Amygdala (tissue), 56 donors: ENCODE results near the gene IKZF2.

Experiments
- DNase-seq, 56 donors: peaks; one replicate each; lab custom pipeline; 2025; lab: John Stamatoyannopoulos, UW

The IKZF2 gene

DNA sequence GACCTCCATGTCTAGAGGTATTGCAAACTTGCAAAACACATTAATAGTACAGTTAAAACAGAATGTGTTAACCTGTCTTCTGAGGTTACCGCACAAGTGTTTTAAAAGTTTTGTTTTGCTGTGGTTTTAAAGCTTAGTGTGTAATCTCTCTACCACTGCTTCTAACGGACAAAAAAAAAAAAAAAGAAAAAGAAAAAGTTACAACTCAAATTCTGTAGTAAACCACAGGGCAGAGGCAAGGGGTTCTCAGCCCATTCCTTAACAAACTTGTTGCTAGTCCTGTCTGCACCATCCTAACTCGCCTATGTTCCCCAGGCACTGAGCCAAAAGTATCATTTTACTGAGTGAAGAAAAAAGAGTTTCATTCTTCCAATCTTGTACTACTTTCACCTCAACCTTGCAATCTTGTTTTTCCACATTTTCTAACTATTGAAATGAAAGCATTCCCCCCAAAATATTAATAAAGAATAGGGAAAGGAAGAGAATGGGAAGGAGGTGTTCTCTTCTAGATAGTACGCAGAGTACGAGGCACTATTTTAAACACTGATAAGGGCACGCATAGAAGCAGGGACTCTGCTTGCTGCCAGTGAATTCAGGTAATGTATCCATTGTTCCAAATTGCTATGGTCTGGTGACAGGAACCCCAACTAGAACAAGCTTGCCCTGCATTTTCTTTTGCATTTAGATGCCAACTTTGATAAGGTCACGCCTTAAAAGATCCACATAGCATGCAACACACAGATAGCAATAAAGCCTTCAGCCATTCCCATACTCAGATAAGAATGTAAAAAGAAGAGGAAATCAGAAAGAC, 47.1 kb downstream of the IKZF2 start:
- no peak for DNase-seq

DNA sequence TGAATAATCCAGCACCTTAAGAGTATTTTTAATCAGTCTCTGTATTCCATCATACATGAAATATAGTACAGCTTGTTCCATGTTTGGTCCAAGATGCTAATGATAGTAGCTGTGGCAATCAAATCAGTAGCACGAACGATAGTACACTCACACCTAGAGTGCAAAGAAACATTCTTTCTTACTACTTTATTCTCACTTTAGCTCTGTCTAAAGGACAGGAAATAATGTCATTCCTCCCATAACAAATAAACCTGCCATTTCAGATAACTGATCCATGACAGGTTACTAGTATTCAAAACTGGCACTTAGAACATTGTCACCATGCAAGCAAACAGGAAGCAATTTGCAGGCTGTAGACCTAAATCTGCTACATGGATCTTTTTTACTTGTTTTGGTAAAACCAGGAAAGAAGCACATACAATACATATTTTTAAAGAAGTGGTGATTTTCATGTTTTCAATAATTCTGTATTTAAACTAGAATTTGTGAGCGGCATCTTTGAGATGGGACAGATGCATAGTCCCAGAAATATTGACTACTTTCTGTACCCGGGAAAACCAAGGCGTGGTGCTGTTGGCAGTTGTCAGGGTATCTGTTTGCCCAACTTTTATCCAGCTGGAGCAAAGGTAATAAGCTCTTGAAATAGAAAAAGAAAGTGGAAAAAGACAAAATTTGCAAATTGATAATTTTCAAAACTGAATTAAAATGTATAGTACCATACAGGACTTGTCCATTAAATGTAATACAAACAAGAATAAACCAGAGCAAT, 49.5 kb downstream of the IKZF2 start:
- DNase-seq, result no peak

DNA sequence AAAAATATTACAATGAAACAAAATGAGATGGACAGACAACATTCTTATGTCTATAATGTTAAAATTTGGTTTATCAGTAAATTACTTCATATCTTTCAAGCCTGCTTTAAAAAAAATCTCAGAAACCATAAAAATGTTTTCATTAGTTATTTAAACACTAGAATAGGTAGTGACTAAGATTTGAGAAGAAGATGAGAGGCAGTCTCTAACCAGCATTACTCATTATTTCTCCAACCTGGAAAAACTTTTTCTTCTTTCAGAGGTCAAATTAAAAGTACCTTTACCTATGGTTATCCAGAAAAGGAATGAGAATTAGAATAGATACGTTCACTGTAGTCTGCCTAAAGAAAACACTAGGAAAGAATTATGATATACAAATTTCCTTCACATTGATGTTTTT, 50.3 kb downstream of the IKZF2 start:
- DNase-seq, result no peak

DNA sequence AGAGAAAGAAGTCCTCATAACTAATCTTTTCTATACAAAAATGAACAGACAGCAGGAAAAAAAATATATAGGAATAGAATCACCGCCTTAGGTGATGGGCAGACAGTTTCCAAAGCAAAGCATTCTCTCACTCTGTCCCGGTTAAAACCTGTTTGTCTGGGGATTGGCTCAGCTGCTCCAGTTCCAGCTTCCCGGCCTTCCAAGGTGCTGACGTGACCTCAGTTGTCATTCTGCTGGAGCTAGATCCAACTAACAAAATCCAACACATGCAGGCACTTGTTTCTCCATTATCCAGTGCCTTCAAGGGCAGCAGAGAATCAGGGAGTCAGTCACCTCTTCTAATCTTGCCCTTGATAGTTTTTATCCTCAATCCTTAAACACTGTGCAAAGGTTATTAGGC, 52.8 kb downstream of the IKZF2 start:
- no peak for DNase-seq

DNA sequence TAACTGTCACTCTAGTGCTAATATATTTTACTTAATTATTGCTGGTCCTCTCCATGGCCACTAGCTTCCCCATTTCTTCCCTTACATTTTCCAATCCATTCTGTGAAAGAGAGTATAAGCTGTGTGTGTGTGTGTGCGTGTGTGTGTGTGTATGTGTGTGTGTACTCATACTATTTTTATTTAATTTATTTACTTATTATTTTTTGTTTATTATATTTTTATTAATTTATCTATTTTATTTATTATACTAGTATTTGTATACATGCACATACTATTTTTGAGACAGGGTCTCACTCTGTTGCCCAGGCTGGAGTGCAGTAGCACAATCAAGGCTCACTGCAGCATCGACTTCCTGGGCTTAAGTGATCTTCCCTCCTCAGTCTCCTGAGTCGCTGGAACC, 59.6 kb downstream of the IKZF2 start:
- DNase-seq, result no peak

DNA sequence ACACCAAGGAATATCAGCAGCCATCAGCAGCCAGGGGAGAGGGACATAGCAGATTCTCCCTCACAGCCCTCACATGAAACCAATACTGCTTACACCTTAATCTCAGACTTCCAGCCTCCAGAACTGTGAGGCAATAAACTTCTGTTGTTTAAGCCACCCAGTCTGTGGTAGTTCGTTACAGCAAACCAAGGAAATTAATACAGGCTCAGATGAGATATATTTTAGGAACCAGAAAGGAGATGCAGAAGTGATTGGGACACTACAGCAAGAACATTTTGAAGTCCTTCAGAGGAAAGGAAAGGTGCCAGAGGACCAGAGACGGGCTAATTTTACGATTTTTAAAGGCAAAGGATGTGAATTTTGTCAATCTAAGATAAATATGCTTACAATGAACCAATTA, 60.6 kb downstream of the IKZF2 start:
- no peak for DNase-seq

DNA sequence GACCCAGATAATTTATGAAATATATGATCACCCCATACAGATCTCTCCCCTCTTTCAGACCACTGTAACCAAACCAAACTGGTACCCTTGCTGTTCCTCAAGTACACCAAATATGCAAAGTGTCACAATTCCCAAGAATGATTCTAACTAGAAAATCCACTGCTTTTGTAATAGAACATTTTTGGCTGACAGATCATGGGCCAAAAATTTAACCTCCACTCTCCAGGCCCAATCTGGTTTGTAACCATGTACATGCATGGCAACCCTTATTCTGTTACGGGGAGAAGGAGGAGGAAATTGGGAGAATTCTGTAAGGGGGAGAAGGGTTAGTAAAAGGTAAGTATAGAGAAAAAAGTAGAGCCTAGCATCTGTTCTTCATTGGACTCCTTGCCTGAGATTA, 62.0 kb downstream of the IKZF2 start:
- DNase-seq, result no peak

DNA sequence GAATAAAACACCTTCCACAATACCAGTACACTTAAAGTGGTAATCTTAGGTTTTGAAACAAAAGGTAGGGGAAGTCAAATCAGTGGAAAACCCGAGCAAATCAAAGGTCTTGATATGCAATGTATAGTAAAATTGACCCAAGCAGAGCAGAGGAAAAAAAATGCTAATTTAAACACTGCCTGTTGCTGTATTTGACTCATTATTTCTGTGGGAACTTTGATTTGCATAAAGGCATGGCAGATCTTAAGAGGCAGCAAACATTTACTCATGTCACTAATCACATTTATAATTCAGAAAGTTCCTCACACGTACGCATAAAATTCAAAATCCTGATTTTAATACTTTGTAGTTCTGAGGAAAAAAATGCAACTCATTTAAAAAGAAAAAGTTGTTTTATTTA, 64.4 kb downstream of the IKZF2 start:
- no peak for DNase-seq

DNA sequence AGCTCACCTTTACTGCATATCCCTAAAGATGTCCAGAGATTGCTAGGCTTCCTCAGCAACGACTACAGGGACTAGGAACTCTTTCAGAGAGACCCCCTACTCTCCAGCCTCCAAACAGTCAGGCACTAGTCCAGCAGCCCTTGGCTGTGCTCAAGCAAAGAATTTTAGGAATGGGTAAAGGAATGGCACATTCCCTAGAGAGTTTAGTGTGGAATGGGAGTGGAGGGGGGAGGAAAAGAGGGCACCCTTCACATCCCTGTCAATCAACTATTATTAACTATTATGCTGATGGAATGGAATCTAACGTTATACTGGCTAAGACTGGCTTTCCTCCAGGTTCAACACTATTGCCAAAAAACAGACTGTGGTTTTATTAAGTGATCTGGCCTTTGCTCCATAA, 64.8 kb downstream of the IKZF2 start:
- no peak for DNase-seq

DNA sequence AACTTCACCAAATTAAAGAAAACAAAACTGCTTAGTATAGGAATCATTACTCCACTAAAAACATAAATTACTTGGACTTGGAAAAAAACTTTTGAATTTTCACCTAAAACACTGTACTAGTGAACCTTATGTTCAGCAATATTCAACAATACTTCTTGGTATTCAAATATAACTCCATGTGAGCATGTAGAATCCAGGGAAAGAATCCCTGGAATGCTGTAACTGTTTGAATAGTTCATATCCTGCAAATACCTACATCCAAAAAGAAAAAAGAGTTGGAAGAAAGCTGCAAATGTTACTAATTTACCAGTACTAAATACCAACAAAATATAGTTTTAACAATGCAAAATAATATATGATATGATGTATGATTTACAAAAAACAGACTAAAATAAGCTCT, 65.4 kb downstream of the IKZF2 start:
- no peak for DNase-seq

DNA sequence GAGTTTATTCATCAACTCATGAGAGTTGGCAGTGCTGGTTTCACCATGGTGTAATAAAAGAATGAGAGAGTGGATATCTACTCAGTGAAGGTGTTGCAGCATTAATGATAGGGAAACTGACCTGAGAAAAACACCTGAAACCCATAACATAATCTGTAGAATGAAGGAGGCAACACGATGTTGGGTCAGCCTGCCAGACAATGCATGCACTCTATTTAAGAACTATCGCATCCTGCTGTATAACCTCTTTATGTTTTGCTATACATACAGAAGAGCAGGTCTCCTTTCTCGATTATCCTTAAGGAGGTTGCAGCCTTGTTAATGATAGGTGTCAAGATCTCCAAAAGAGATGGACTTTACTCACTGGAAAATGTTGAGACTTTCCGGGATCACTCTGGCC, 65.9 kb downstream of the IKZF2 start:
- no peak for DNase-seq

DNA sequence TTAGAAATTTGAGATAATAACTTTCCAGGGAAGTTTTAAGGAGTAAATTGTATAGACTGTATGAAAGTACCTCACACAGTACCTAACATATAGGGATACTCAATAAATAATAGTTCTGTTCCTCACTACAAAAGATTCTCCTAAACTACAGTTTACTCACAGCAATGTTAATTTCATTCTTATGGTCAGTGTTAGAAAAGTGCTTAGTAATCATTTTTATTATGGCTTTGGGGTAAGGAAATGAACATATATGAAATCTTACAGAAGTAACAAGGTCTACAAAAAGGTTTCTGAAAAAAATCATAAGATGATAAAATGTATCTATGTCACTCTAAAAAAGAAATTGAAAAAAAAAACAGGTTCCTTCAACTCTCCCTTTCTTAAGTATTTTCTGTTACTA, 67.2 kb downstream of the IKZF2 start:
- DNase-seq, result no peak

DNA sequence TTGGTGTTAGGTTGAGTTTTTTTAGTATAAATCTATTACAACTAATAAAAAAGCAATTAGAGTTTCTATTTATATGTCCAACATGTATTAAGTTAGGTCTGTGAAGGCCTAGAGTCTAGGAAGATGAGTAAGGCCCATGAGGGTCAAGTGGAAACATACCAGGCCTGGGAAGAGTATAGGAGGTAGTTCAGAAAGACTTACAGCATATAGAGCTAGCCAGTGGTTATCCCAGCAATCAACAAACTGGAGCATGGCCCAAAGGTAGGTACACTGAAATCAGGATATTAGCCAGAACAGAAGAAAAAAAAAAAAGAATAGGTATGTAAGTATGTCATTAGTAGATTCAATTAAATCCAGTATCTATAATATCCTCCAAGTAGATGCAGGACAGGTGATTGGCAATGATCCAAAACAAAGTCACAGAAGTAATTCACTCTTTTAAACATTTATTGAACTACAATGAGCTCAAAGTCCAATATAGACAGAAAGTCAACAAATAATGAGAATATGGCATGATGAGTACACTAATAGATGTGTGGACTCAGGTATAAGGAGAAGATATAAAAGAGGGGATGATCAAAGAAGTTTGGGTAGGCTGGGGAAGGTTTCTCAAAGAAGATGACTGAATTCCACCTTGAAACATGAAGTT, 70.3 kb downstream of the IKZF2 start:
- DNase-seq, result no peak

DNA sequence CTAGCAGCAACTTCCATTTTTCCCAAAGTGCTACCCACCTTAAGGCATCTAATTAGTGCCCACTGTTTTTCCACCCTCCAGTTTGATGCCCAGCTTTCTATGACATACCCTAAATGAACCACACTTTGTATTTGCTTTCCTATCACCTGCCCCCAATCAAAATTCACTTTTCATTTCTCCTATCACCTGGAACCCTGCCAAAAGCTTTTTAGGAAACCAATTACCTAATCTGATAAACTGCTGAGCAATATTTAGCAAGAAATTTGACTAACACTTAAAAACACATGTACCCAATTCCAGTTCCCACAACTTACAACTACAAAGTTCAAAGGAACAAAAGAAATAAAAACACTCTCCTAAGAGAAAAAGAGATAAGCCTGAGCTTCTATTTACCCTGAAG, 71.7 kb downstream of the IKZF2 start:
- no peak for DNase-seq

DNA sequence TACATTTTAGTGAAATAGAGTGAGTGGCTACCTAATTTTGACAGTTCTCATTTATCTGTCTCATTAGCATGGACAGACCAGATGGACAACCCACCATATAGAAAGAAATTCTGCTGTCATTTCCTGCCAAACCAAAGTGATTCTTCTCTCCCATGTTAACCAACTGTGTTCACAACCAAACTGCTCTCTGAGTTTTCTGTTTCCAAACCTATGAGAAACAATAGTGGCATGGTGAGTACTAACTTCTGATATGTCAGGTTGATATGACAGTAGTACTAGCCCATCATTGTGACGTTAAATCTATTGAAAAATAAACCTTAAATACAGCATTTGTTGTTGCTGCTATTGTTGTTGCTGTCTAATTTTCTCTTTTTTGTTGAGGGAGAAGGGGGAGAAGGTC, 72.7 kb downstream of the IKZF2 start:
- no peak for DNase-seq

DNA sequence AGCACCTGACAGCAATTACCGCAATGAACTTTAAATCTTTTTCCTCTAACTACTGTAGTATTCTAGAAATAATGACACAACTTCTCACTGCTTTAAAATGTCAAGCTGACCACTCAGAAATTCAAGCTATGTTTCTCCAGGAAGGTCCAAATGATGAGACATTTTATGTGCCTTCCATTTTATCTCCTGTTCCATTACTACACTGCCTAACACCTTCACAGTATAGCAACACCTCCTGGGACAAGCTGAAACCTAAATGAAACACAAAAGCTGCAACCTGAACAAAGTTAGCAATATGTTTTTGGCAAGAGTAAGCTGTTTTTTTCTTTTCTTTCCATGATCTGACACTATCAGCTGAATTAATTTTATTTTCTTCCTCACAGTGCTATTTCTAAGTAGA, 81.9 kb downstream of the IKZF2 start:
- no peak for DNase-seq

DNA sequence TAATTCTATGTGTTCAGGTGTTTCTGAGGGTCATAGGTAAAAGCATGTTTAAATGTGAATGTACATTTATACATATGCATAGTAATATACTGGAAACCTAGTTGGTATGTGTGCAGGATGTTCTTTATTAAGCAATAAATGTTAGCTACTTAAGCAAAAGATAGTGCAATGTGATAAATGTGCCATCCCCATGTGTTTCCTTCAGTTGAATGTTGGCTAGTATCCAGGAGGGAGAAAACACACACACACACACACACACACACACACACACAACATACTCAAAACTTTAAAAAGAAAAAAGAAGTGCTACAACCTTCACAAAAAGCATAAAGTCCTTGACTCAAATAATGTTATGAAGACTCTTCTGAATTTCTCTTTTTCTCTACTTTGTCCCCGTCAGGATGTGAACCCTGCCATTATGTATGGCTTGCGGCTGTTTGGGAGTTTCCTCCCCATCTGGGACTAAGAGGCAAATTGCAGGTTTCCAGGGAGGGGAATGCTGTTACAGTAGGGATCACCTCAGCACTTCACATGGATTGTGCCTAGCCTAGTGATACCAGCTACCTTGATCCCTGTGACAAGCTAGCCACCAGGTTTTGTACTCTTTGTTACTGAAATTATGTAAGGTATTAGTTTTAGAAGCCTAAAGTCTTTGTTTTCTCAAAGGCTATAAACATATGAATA, 82.6 kb downstream of the IKZF2 start:
- DNase-seq, result no peak

DNA sequence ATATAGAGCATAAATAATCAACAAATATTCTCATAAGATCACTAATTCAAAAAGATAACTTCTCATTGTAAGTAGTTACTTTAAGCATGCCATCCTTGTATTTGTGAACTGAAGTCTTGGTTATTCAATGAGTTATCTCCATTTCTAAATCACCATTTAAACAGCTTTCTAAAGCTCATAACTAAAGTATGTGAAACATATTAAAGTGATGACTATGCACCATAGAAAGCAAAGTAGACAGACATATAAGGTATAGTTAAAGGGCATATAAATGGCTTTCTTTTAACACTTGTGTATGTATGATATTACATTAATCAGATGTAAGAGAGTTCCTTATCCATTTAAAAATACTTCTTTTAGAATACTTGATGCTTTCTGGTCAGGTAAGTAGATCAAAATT, 83.5 kb downstream of the IKZF2 start:
- DNase-seq, result no peak

DNA sequence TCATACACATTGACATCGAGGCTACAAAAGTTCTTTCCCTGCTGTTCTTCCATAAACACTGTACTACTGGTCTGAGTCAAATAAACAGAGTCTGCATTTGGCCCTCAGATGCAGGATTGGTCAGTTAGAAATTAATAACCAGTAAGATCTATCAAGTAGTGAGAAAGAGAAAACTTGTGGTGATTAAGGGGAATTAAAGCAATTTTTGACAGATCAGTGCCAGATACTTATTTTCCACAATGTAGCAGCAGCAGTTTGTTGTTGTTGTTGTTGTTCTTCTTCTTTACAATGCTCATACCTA, 85.0 kb downstream of the IKZF2 start:
- no peak for DNase-seq

DNA sequence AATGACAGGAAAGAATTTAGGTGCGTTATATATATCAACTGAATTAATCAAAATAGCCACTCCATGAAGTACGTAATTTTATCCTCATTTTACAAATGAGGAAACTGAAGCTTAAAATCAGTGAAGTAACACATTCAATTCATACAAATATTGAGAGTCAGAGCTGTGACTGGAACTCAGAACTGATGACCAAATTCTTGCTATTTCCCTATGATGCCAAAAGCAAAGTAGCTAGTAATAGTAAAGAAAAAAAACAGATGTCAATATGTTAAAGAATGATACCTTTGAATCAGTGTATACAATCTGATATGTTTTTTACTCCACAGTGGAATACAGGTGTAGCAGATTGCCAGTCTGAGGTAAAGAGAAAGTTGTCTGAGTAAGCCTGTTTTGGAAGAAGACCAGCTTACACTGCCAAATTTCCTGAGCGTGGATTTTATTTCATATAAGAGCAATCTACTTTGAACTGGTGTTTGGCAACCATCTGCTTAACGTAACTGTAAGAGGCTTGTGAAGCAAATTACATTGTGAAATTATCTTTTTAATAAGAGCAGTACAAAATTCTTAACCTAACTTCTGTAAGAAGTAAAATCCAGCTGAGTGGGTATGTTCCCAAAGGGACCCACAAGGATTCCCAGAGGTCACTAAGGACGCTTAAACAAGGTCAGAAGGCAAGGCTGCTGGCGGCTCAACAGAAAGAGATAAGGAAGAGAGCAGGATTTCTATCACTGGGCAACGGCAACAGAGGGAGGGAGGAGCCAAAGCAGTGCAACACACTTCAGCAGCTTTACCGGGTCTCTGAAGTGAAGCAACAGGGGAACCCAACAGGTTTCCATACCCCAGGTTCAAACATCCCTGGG, 85.6 kb downstream of the IKZF2 start:
- peak in 1 of 56 donors; percentile 0 for DNase-seq
